PC-3 (cell line): ENCODE data around the gene TOM1L2.

ENCODE experiments used
- CTCF ChIP-seq: fragments of 300-600 bp; sonication (generic); conservative IDR thresholded peaks from 2 replicates; pipeline ENCODE4 v1.5.1; 2017; ENCODE audit warnings: antibody characterized with exemption, low read depth, mild to moderate bottlenecking, low read length
- EZH2 ChIP-seq: fragments of 300-600 bp; sonication (generic); IDR thresholded peaks from one replicate; pipeline ENCODE4 v1.6.1; 2017; ENCODE audit warnings: antibody characterized with exemption, mild to moderate bottlenecking, low read length; ENCODE audit not compliant: unreplicated experiment
- EZH2phosphoT487 ChIP-seq: fragments of 300-600 bp; sonication (generic); IDR thresholded peaks from 2 replicates; pipeline ENCODE4 v1.6.1; 2018; ENCODE audit warnings: mild to moderate bottlenecking, antibody characterized with exemption, low read length, borderline replicate concordance

GRCh38 chr17:17815062-17815406 is 157.2 kb downstream of the TOM1L2 start:
- no peak for TF ChIP-seq CTCF
- no peak for TF ChIP-seq EZH2phosphoT487
- TF ChIP-seq EZH2: no peak
